CD8-positive, alpha-beta memory T cell (primary cell): ENCODE data around the gene FAM120A. TPM values are rescaled to one million over a fixed set of nuclear protein-coding genes. Genes with fewer than 3 reads are reported as not detected.

Source experiments
- CTCF ChIA-PET: fragments of 350-600 bp; sonication (Branson Sonifier 250); formaldehyde crosslinking; loops from one replicate; lab custom pipeline; 2021; ENCODE audit warnings: antibody characterized with exemption; lab: Charles Lee
- POLR2A ChIA-PET: fragments of 350-600 bp; sonication (Branson Sonifier 250); formaldehyde crosslinking; loops from one replicate; lab custom pipeline; 2021; ENCODE audit warnings: antibody characterized with exemption; lab: Charles Lee
- DNase-seq, 5 donors: peaks; one replicate each; pipeline versions ENCODE4 v3.0.0 to v3.0.0-alpha.2; 2020 to 2022; ENCODE audit warnings: mixed read lengths in 1 of 5
- H3K27ac ChIP-seq: one replicate; pipeline ENCODE4 v1.7.0; 2013; ENCODE audit warnings: low read depth, mild to moderate bottlenecking, low read length, moderate library complexity
- H3K27me3 ChIP-seq: 2 replicates; pipeline ENCODE4 v1.7.0; 2013; ENCODE audit warnings: low read length, mild to moderate bottlenecking; ENCODE audit not compliant: insufficient read depth, poor library complexity, severe bottlenecking
- H3K36me3 ChIP-seq: 2 replicates; pipeline ENCODE4 v1.7.0; 2013; ENCODE audit warnings: mild to moderate bottlenecking, low read length, moderate library complexity; ENCODE audit not compliant: insufficient read depth
- H3K4me1 ChIP-seq: 2 replicates; pipeline ENCODE4 v1.7.0; 2013; ENCODE audit warnings: mild to moderate bottlenecking, low read length, moderate library complexity; ENCODE audit not compliant: insufficient read depth
- H3K4me3 ChIP-seq: 2 replicates; pipeline ENCODE4 v1.7.0; 2013; ENCODE audit warnings: mild to moderate bottlenecking, low read length
- H3K9me3 ChIP-seq: 2 replicates; pipeline ENCODE4 v1.7.0; 2013; ENCODE audit warnings: mild to moderate bottlenecking, low read length
- H3K27ac Mint-ChIP-seq, 8 donors: one replicate each; pipeline ENCODE4 v1.8.0; 2020 to 2021; ENCODE audit warnings: mixed read lengths in 8 of 8, mild to moderate bottlenecking in 6 of 8, inconsistent platforms in 3 of 8, moderate library complexity in 3 of 8
- H3K27me3 Mint-ChIP-seq, 2 donors: one replicate each; pipeline ENCODE4 v1.8.0; 2020 to 2021; ENCODE audit warnings: mixed read lengths in 2 of 2, mild to moderate bottlenecking in 1 of 2, moderate library complexity in 1 of 2
- H3K36me3 Mint-ChIP-seq, 3 donors: one replicate each; pipeline ENCODE4 v1.8.0; 2020 to 2021; ENCODE audit warnings: mixed read lengths in 3 of 3, inconsistent platforms in 1 of 3, mild to moderate bottlenecking in 1 of 3
- H3K4me1 Mint-ChIP-seq, 3 donors: one replicate each; pipeline ENCODE4 v1.8.0; 2020 to 2021; ENCODE audit warnings: mixed read lengths in 3 of 3, inconsistent platforms in 1 of 3, mild to moderate bottlenecking in 1 of 3
- H3K4me3 Mint-ChIP-seq, 7 donors: one replicate each; pipeline ENCODE4 v1.8.0; 2020 to 2021; ENCODE audit warnings: mixed read lengths in 7 of 7, mild to moderate bottlenecking in 6 of 7, moderate library complexity in 4 of 7, inconsistent platforms in 2 of 7
- H3K9me3 Mint-ChIP-seq, 5 donors: one replicate each; pipeline ENCODE4 v1.8.0; 2020 to 2022; ENCODE audit warnings: mixed read lengths in 5 of 5, mild to moderate bottlenecking in 3 of 5, moderate library complexity in 2 of 5, inconsistent platforms in 1 of 5
- polyA plus RNA-seq: library from polyadenylated mRNA; unstranded; fragments of 300-500 nt; fragmentation: Illumina TruSeq; gene quantifications from one replicate; pipeline ENCODE4 v1.2.3, GENCODE V29; 2021
- total RNA-seq, 2 experiments: library from RNA; stranded (reverse); gene quantifications; one replicate each; pipeline ENCODE4 v1.2.3, GENCODE V29; 2021

Gene FAM120A
- total and polyA plus RNA-seq, 3 experiments from 2014 or later: 16.0 to 142 (median 140) TPM

GRCh38 chr9:93532141-93532540 lies 80.7 kb downstream of the FAM120A start:
- H3K36me3 ChIP-seq: peaks cover 56% of the 10 kb centered on the region
- no peaks in the 10 kb centered on the region for H3K9me3 ChIP-seq
- no peak overlapping the region for H3K4me3 ChIP-seq
- Mint-ChIP-seq H3K9me3 (no peaks in the 10 kb centered on the region), H3K27ac (peak overlapping the region in 2 of 8 donors; percentile 58 to 60), H3K4me3 (no peak overlapping the region), H3K27me3 (no peaks in the 10 kb centered on the region), H3K36me3 (peaks cover 0 to 96% (median 28%) of the 10 kb centered on the region in 3 donors), H3K4me1 (peaks cover 6 to 19% (median 18%) of the 10 kb centered on the region in 3 donors)
- H3K27ac ChIP-seq: no peak overlapping the region
- no peaks in the 10 kb centered on the region for H3K27me3 ChIP-seq
- CTCF ChIA-PET: no interaction called here
- DNase-seq: no peak
- no peaks in the 10 kb centered on the region for H3K4me1 ChIP-seq
- POLR2A ChIA-PET: no interaction called here

- POLR2A ChIA-PET: no interaction called here
- peak overlapping the region in 1 of 8 donors; percentile 20 for H3K27ac Mint-ChIP-seq
Observed at GRCh38 chr9:93533863-93534262, 82.4 kb downstream of the FAM120A start.

GRCh38 chr9:93536167-93536566 lies 84.7 kb downstream of the FAM120A start:
- H3K27ac ChIP-seq: no peak overlapping the region
- Mint-ChIP-seq H3K27ac (peak overlapping the region in 2 of 8 donors; percentile 35 to 55), H3K4me1 (peaks cover 4 to 18% (median 16%) of the 10 kb centered on the region in 3 donors), H3K4me3 (no peak overlapping the region), H3K9me3 (no peaks in the 10 kb centered on the region), H3K27me3 (no peaks in the 10 kb centered on the region), H3K36me3 (peaks cover 0 to 96% (median 20%) of the 10 kb centered on the region in 3 donors)
- no peak overlapping the region for H3K4me3 ChIP-seq
- H3K4me1 ChIP-seq: no peaks in the 10 kb centered on the region
- no peaks in the 10 kb centered on the region for H3K9me3 ChIP-seq
- peaks cover 33% of the 10 kb centered on the region for H3K36me3 ChIP-seq
- POLR2A ChIA-PET: no interaction called here
- CTCF ChIA-PET: no interaction called here
- H3K27me3 ChIP-seq: no peaks in the 10 kb centered on the region
- no peak for DNase-seq

More at GRCh38 chr9:93533863-93534262, 82.4 kb downstream of the FAM120A start:
- CTCF ChIA-PET: no interaction called here
- Histone ChIP-seq H3K4me1 (no peaks in the 10 kb centered on the region), H3K27ac (no peak overlapping the region), H3K36me3 (peaks cover 50% of the 10 kb centered on the region), H3K27me3 (no peaks in the 10 kb centered on the region), H3K4me3 (no peak overlapping the region), H3K9me3 (no peaks in the 10 kb centered on the region)
- no peaks in the 10 kb centered on the region for H3K9me3 Mint-ChIP-seq
- peaks cover 4 to 18% (median 16%) of the 10 kb centered on the region in 3 donors for H3K4me1 Mint-ChIP-seq
- peaks cover 0 to 96% (median 25%) of the 10 kb centered on the region in 3 donors for H3K36me3 Mint-ChIP-seq
- no peak for DNase-seq
- H3K27me3 Mint-ChIP-seq: no peaks in the 10 kb centered on the region
- no peak overlapping the region for H3K4me3 Mint-ChIP-seq

GRCh38 chr9:93536874-93537273 lies 85.4 kb downstream of the FAM120A start:
- Mint-ChIP-seq H3K4me3 (no peak overlapping the region), H3K9me3 (no peaks in the 10 kb centered on the region), H3K4me1 (peaks cover 4 to 18% (median 16%) of the 10 kb centered on the region in 3 donors), H3K36me3 (peaks cover 0 to 94% (median 18%) of the 10 kb centered on the region in 3 donors), H3K27ac (peak overlapping the region in 1 of 8 donors; percentile 55), H3K27me3 (no peaks in the 10 kb centered on the region)
- no peaks in the 10 kb centered on the region for H3K4me1 ChIP-seq
- no peaks in the 10 kb centered on the region for H3K9me3 ChIP-seq
- H3K36me3 ChIP-seq: peaks cover 27% of the 10 kb centered on the region
- no peak for DNase-seq
- CTCF ChIA-PET: no interaction called here
- POLR2A ChIA-PET: no interaction called here
- no peaks in the 10 kb centered on the region for H3K27me3 ChIP-seq
- no peak overlapping the region for H3K4me3 ChIP-seq
- H3K27ac ChIP-seq: no peak overlapping the region

- Histone ChIP-seq H3K36me3 (peaks cover 14% of the 10 kb centered on the region), H3K4me1 (no peaks in the 10 kb centered on the region), H3K27me3 (no peaks in the 10 kb centered on the region), H3K9me3 (no peaks in the 10 kb centered on the region), H3K27ac (no peak overlapping the region), H3K4me3 (no peak overlapping the region)
- ChIA-PET POLR2A (no interaction called here), CTCF (no interaction called here)
- peaks cover 0 to 5% (median 3%) of the 10 kb centered on the region in 3 donors for H3K4me1 Mint-ChIP-seq
- no peaks in the 10 kb centered on the region for H3K27me3 Mint-ChIP-seq
- H3K36me3 Mint-ChIP-seq: peaks cover 0 to 88% (median 8%) of the 10 kb centered on the region in 3 donors
- no peak for DNase-seq
- no peak overlapping the region for H3K4me3 Mint-ChIP-seq
- H3K9me3 Mint-ChIP-seq: no peaks in the 10 kb centered on the region
- H3K27ac Mint-ChIP-seq: peak overlapping the region in 1 of 8 donors; percentile 21
Observed at GRCh38 chr9:93540305-93540704, 88.8 kb downstream of the FAM120A start.

GRCh38 chr9:93541005-93541404 lies 89.5 kb downstream of the FAM120A start:
- ChIA-PET POLR2A (interaction anchor here (0.5 kb wide), 1 partner anchor 67 kb away, joined by 3 read pairs; no protein-coding TSS in a partner anchor), CTCF (no interaction called here)
- H3K27ac Mint-ChIP-seq: peak overlapping the region in 2 of 8 donors; percentile 23 to 25
- Histone ChIP-seq H3K36me3 (peaks cover 12% of the 10 kb centered on the region), H3K4me3 (no peak overlapping the region), H3K9me3 (no peaks in the 10 kb centered on the region), H3K27ac (no peak overlapping the region), H3K27me3 (no peaks in the 10 kb centered on the region), H3K4me1 (no peaks in the 10 kb centered on the region)
- DNase-seq: no peak
- H3K4me1 Mint-ChIP-seq: peaks cover 0 to under 1% (median under 1%) of the 10 kb centered on the region in 3 donors
- H3K9me3 Mint-ChIP-seq: no peaks in the 10 kb centered on the region
- H3K27me3 Mint-ChIP-seq: no peaks in the 10 kb centered on the region
- no peak overlapping the region for H3K4me3 Mint-ChIP-seq
- H3K36me3 Mint-ChIP-seq: peaks cover 0 to 84% (median 5%) of the 10 kb centered on the region in 3 donors

- POLR2A ChIA-PET: interaction anchor here (0.5 kb wide), 1 partner anchor 66 kb away, joined by 3 read pairs; no protein-coding TSS in a partner anchor
- H3K27me3 Mint-ChIP-seq: no peaks in the 10 kb centered on the region
- H3K27ac ChIP-seq: no peak overlapping the region
- no peaks in the 10 kb centered on the region for H3K4me1 ChIP-seq
- H3K36me3 ChIP-seq: peaks cover 12% of the 10 kb centered on the region
- peaks cover 0 to under 1% (median 0%) of the 10 kb centered on the region in 3 donors for H3K4me1 Mint-ChIP-seq
- DNase-seq: no peak
- CTCF ChIA-PET: no interaction called here
- no peak overlapping the region for H3K4me3 Mint-ChIP-seq
- H3K9me3 Mint-ChIP-seq: no peaks in the 10 kb centered on the region
- no peak overlapping the region for H3K4me3 ChIP-seq
- H3K27ac Mint-ChIP-seq: peak overlapping the region in 2 of 8 donors; percentile 37 to 68
- H3K9me3 ChIP-seq: no peaks in the 10 kb centered on the region
- H3K36me3 Mint-ChIP-seq: peaks cover 0 to 84% (median 6%) of the 10 kb centered on the region in 3 donors
- no peaks in the 10 kb centered on the region for H3K27me3 ChIP-seq
Observed at GRCh38 chr9:93541581-93542349, 90.3 kb downstream of the FAM120A start.

- ChIA-PET CTCF (no interaction called here), POLR2A (no interaction called here)
- Histone ChIP-seq H3K36me3 (peaks cover 12% of the 10 kb centered on the region), H3K27me3 (no peaks in the 10 kb centered on the region), H3K4me3 (no peak overlapping the region), H3K9me3 (no peaks in the 10 kb centered on the region), H3K27ac (no peak overlapping the region), H3K4me1 (no peaks in the 10 kb centered on the region)
- Mint-ChIP-seq H3K9me3 (no peaks in the 10 kb centered on the region), H3K36me3 (peaks cover 0 to 81% (median 11%) of the 10 kb centered on the region in 3 donors), H3K4me1 (peaks cover 0 to 7% (median 1%) of the 10 kb centered on the region in 3 donors), H3K27ac (peak overlapping the region in 2 of 8 donors; percentile 7 to 48), H3K27me3 (no peaks in the 10 kb centered on the region), H3K4me3 (no peak overlapping the region)
- no peak for DNase-seq
Observed at GRCh38 chr9:93543117-93543516, 91.6 kb downstream of the FAM120A start.
